Osteoblast (primary cell): ENCODE measurements around the gene FOXC1. TPM values are rescaled to one million over a fixed set of nuclear protein-coding genes. Genes with fewer than 3 reads are reported as not detected.
A peak's percentile ranks its signal among the peaks of the same experiment; 100 is the strongest.

Source experiments
- DNase-seq: peaks from one replicate; pipeline ENCODE4 v3.0.0; 2011; ENCODE audit warnings: low spot score, mixed read lengths; ENCODE audit not compliant: insufficient read length; ENCODE audit errors: missing footprints
- H2AFZ ChIP-seq: 2 replicates; pipeline ENCODE4 v1.6.0; 2011; ENCODE audit warnings: mild to moderate bottlenecking, low read length
- H3K27ac ChIP-seq: 2 replicates; pipeline ENCODE4 v1.5.1; 2011; ENCODE audit warnings: mild to moderate bottlenecking, low read depth, low read length, moderate library complexity
- H3K27me3 ChIP-seq: 2 replicates; pipeline ENCODE4 v1.6.0; 2012; ENCODE audit warnings: mild to moderate bottlenecking, control low read depth, inconsistent platforms, low read length, moderate library complexity; ENCODE audit not compliant: insufficient read depth
- H3K36me3 ChIP-seq: 2 replicates; pipeline ENCODE4 v1.5.1; 2011; ENCODE audit warnings: mild to moderate bottlenecking, low read length, control low read depth, moderate library complexity; ENCODE audit not compliant: insufficient read depth
- H3K4me1 ChIP-seq: 2 replicates; pipeline ENCODE4 v1.5.1; 2011; ENCODE audit warnings: mild to moderate bottlenecking, low read length, control low read depth, moderate library complexity; ENCODE audit not compliant: insufficient read depth
- H3K4me2 ChIP-seq: 2 replicates; pipeline ENCODE4 v1.6.0; 2011; ENCODE audit warnings: mild to moderate bottlenecking, low read length; ENCODE audit not compliant: insufficient read depth
- H3K4me3 ChIP-seq: fragments of 200-600 bp; sonication (generic); 3 replicates; pipeline ENCODE4 v1.5.1; 2012; ENCODE audit warnings: mild to moderate bottlenecking, low read length, inconsistent platforms; ENCODE audit not compliant: insufficient read depth
- H3K79me2 ChIP-seq: 2 replicates; pipeline ENCODE4 v1.6.0; 2012; ENCODE audit warnings: mild to moderate bottlenecking, low read length, control low read depth, inconsistent platforms; ENCODE audit not compliant: insufficient read depth
- H3K9me3 ChIP-seq: 2 replicates; pipeline ENCODE4 v1.5.1; 2011; ENCODE audit warnings: low read depth, low read length, control low read depth
- H4K20me1 ChIP-seq: 2 replicates; pipeline ENCODE4 v1.6.0; 2012; ENCODE audit warnings: mild to moderate bottlenecking, low read length, control low read depth; ENCODE audit not compliant: insufficient read depth
- total RNA-seq: library from RNA; depleted of rRNA; stranded (reverse); fragments of >200 nt; gene quantifications from 2 replicates; pipeline ENCODE4 v1.2.3, GENCODE V29; 2012
- TF ChIP-seq, protein P1 (sequence below): IDR thresholded peaks from 2 replicates; pipeline ENCODE4 v1.5.1; 2011; ENCODE audit warnings: mild to moderate bottlenecking, low read depth, low read length, moderate library complexity; ENCODE audit errors: extremely low read depth

The FOXC1 gene
- total RNA-seq, 1 donor = 39.4 TPM

DNA sequence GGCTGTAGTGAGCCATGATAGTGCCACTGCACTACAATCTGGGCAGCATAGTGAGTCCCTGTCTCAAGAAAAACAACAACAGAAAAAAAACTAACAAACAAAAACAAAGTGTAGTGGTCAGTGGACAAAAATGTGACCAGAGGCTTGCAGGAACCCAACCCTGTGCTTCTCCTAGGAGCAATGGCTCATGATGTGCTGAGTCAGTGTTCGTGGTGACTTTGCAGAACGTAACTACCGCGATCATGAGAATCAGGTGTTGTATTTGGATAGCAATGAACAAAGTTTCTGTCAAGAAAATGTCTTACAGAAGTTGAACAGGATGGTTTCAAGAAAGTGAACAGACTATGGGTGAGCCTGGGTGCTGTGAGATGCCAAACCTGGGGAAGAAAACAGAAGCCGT, 18.5 kb upstream of the FOXC1 start:
- DNase-seq = no peak
- Histone ChIP-seq H3K36me3 (no peaks in the 10 kb centered on the region), H3K4me3 (no peak overlapping the region), H3K79me2 (no peaks in the 10 kb centered on the region), H3K4me1 (peaks cover 3% of the 10 kb centered on the region), H3K27me3 (peaks cover 58% of the 10 kb centered on the region), H4K20me1 (no peaks in the 10 kb centered on the region), H3K4me2 (no peak overlapping the region), H3K9me3 (peaks cover 2% of the 10 kb centered on the region), H3K27ac (no peak overlapping the region), H2AFZ (no peak overlapping the region)
- TF ChIP-seq, protein P1, sequence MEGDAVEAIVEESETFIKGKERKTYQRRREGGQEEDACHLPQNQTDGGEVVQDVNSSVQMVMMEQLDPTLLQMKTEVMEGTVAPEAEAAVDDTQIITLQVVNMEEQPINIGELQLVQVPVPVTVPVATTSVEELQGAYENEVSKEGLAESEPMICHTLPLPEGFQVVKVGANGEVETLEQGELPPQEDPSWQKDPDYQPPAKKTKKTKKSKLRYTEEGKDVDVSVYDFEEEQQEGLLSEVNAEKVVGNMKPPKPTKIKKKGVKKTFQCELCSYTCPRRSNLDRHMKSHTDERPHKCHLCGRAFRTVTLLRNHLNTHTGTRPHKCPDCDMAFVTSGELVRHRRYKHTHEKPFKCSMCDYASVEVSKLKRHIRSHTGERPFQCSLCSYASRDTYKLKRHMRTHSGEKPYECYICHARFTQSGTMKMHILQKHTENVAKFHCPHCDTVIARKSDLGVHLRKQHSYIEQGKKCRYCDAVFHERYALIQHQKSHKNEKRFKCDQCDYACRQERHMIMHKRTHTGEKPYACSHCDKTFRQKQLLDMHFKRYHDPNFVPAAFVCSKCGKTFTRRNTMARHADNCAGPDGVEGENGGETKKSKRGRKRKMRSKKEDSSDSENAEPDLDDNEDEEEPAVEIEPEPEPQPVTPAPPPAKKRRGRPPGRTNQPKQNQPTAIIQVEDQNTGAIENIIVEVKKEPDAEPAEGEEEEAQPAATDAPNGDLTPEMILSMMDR = no peak

GRCh38 chr6:1591926-1592325, 17.8 kb upstream of the FOXC1 start:
- Histone ChIP-seq H3K4me3 (no peak overlapping the region), H3K79me2 (no peaks in the 10 kb centered on the region), H3K9me3 (peaks cover 2% of the 10 kb centered on the region), H4K20me1 (no peaks in the 10 kb centered on the region), H3K27me3 (peaks cover 58% of the 10 kb centered on the region), H3K4me1 (peaks cover 3% of the 10 kb centered on the region), H2AFZ (no peak overlapping the region), H3K4me2 (no peak overlapping the region), H3K36me3 (no peaks in the 10 kb centered on the region), H3K27ac (no peak overlapping the region)
- DNase-seq = no peak
- TF ChIP-seq, protein P1 = no peak

GRCh38 chr6:1592852-1593251, 16.9 kb upstream of the FOXC1 start:
- peaks cover 54% of the 10 kb centered on the region for H3K27me3 ChIP-seq
- no peak overlapping the region for H2AFZ ChIP-seq
- TF ChIP-seq, protein P1 = no peak
- no peak overlapping the region for H3K4me3 ChIP-seq
- H3K27ac ChIP-seq = no peak overlapping the region
- DNase-seq = peak; percentile 30
- H4K20me1 ChIP-seq = no peaks in the 10 kb centered on the region
- peaks cover 6% of the 10 kb centered on the region for H3K4me1 ChIP-seq
- H3K79me2 ChIP-seq = no peaks in the 10 kb centered on the region
- H3K4me2 ChIP-seq = no peak overlapping the region
- peaks cover 2% of the 10 kb centered on the region for H3K9me3 ChIP-seq
- no peaks in the 10 kb centered on the region for H3K36me3 ChIP-seq

GRCh38 chr6:1593286-1593957, 16.3 kb upstream of the FOXC1 start:
- Histone ChIP-seq H3K79me2 (no peaks in the 10 kb centered on the region), H3K4me2 (peak overlapping the region; percentile 69), H3K4me1 (peaks cover 6% of the 10 kb centered on the region), H3K9me3 (peaks cover 2% of the 10 kb centered on the region), H3K36me3 (no peaks in the 10 kb centered on the region), H4K20me1 (no peaks in the 10 kb centered on the region), H3K27ac (no peak overlapping the region), H2AFZ (peak overlapping the region; percentile 75), H3K27me3 (peaks cover 50% of the 10 kb centered on the region), H3K4me3 (peak overlapping the region; percentile 55)
- DNase-seq = peak; percentile 69
- TF ChIP-seq, protein P1 = no peak
